Endodermal cell (in vitro differentiated cells): Measurements from ENCODE around the gene CDH23. TPM values are rescaled to one million over a fixed set of nuclear protein-coding genes. Genes with fewer than 3 reads are reported as not detected.

Experiments
- DNase-seq: peaks from one replicate; pipeline ENCODE4 v3.0.0-alpha.2; 2017
- H3K27ac ChIP-seq: 2 replicates; pipeline ENCODE4 v1.5.1; 2013; ENCODE audit warnings: mild to moderate bottlenecking, low read depth, low read length, moderate library complexity
- H3K27me3 ChIP-seq: 2 replicates; pipeline ENCODE4 v1.6.1; 2013; ENCODE audit warnings: mild to moderate bottlenecking, low read length, moderate library complexity; ENCODE audit not compliant: insufficient read depth, control insufficient read depth, poor library complexity, severe bottlenecking
- H3K36me3 ChIP-seq: 2 replicates; pipeline ENCODE4 v1.7.0; 2013; ENCODE audit warnings: mild to moderate bottlenecking, low read length, moderate library complexity; ENCODE audit not compliant: control insufficient read depth, insufficient read depth
- H3K4me1 ChIP-seq: one replicate; pipeline ENCODE4 v1.7.0; 2013; ENCODE audit warnings: low read length; ENCODE audit not compliant: control insufficient read depth, insufficient read depth
- H3K4me3 ChIP-seq: 2 replicates; pipeline ENCODE4 v1.5.1; 2013; ENCODE audit warnings: mild to moderate bottlenecking, low read length, moderate library complexity
- H3K9ac ChIP-seq: 2 replicates; pipeline ENCODE4 v1.6.1; 2013; ENCODE audit warnings: mild to moderate bottlenecking, low read length, moderate library complexity; ENCODE audit not compliant: poor library complexity, severe bottlenecking; ENCODE audit errors: extremely low read depth
- H3K9me3 ChIP-seq: 2 replicates; pipeline ENCODE4 v1.6.1; 2013; ENCODE audit warnings: mild to moderate bottlenecking, low read length, moderate library complexity; ENCODE audit not compliant: control insufficient read depth
- H3K27ac Mint-ChIP-seq: 2 replicates; pipeline ENCODE4 v1.8.0; 2020; ENCODE audit warnings: mixed read lengths
- H3K27me3 Mint-ChIP-seq: 2 replicates; pipeline ENCODE4 v1.8.0; 2021; ENCODE audit warnings: mild to moderate bottlenecking, mixed read lengths; ENCODE audit not compliant: insufficient read depth
- H3K36me3 Mint-ChIP-seq: 2 replicates; pipeline ENCODE4 v1.8.0; 2020; ENCODE audit warnings: low read depth, mixed read lengths
- H3K4me1 Mint-ChIP-seq: 2 replicates; pipeline ENCODE4 v1.8.0; 2020; ENCODE audit warnings: mixed read lengths
- H3K4me3 Mint-ChIP-seq: 2 replicates; pipeline ENCODE4 v1.8.0; 2020; ENCODE audit warnings: mild to moderate bottlenecking, moderate library complexity, mixed read lengths
- H3K9me3 Mint-ChIP-seq: 2 replicates; pipeline ENCODE4 v1.8.0; 2020; ENCODE audit warnings: mild to moderate bottlenecking, mixed read lengths
- WGBS, 2 experiments: methylation state at CpG; one replicate each; pipeline versions ENCODE4 v1.1.5 to v1.1.7; 2013; ENCODE audit warnings: missing lambda C conversion rate in 2 of 2, mixed read lengths in 1 of 2; ENCODE audit not compliant: insufficient coverage in 1 of 2, insufficient read length in 1 of 2; 5-methylcytosine and 5-hydroxymethylcytosine counted together
- total RNA-seq, 2 donors: library from RNA; stranded (reverse); fragmentation: NEBNext Ultra II Directional in 1 of 2; extraction: Animal tissue kit (Norgen Biotek cat#: 25700) in 1 of 2; gene quantifications; 2 replicates in 1 of 2; 3 replicates in 1 of 2; pipeline ENCODE4 v1.2.1, GENCODE V29; 2021
- TF ChIP-seq, protein P1 (sequence below): fragments of 200-600 bp; sonication (generic); conservative IDR thresholded peaks from 2 replicates; pipeline ENCODE4 v1.5.0; 2021; ENCODE audit warnings: antibody characterized with exemption, mild to moderate bottlenecking

Gene CDH23
- total RNA-seq, 2 donors from 2014 or later, result 2.1 to 4.2 TPM

DNA sequence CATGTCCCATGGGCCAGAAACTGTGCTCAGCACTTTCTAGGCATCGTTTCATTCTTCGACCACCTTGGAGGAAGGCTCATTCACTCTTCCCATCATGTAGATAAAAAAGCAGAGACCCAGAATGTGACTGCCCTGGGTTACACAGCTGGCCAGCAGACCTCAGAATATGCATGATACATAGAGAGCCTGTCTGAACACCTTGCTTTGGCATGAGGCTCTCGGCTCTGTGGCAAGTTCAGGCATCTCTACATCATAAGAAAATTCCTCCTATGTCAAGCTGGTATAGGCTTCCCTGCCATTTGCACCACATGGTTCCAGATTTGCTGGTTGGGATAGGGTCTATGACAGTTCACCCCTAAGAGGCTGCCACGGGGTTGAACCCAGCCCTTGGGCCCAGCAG, 134.1 kb downstream of the CDH23 start:
- no peak for DNase-seq
- Histone ChIP-seq H3K4me1 (peaks cover 6% of the 10 kb centered on the region), H3K9me3 (no peaks in the 10 kb centered on the region), H3K27me3 (no peaks in the 10 kb centered on the region), H3K36me3 (no peaks in the 10 kb centered on the region), H3K27ac (no peak overlapping the region), H3K4me3 (no peak overlapping the region), H3K9ac (no peak overlapping the region)
- H3K4me1 Mint-ChIP-seq, result peaks cover 14% of the 10 kb centered on the region
- H3K4me3 Mint-ChIP-seq, result no peak overlapping the region
- no peaks in the 10 kb centered on the region for H3K9me3 Mint-ChIP-seq
- 95 to 97% methylated on average over 4 of the region's 4 CpGs for WGBS, 2 experiments
- H3K36me3 Mint-ChIP-seq, result no peaks in the 10 kb centered on the region
- H3K27ac Mint-ChIP-seq, result no peak overlapping the region
- TF ChIP-seq, protein P1, sequence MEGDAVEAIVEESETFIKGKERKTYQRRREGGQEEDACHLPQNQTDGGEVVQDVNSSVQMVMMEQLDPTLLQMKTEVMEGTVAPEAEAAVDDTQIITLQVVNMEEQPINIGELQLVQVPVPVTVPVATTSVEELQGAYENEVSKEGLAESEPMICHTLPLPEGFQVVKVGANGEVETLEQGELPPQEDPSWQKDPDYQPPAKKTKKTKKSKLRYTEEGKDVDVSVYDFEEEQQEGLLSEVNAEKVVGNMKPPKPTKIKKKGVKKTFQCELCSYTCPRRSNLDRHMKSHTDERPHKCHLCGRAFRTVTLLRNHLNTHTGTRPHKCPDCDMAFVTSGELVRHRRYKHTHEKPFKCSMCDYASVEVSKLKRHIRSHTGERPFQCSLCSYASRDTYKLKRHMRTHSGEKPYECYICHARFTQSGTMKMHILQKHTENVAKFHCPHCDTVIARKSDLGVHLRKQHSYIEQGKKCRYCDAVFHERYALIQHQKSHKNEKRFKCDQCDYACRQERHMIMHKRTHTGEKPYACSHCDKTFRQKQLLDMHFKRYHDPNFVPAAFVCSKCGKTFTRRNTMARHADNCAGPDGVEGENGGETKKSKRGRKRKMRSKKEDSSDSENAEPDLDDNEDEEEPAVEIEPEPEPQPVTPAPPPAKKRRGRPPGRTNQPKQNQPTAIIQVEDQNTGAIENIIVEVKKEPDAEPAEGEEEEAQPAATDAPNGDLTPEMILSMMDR, result no peak
- H3K27me3 Mint-ChIP-seq, result peaks cover 2% of the 10 kb centered on the region

DNA sequence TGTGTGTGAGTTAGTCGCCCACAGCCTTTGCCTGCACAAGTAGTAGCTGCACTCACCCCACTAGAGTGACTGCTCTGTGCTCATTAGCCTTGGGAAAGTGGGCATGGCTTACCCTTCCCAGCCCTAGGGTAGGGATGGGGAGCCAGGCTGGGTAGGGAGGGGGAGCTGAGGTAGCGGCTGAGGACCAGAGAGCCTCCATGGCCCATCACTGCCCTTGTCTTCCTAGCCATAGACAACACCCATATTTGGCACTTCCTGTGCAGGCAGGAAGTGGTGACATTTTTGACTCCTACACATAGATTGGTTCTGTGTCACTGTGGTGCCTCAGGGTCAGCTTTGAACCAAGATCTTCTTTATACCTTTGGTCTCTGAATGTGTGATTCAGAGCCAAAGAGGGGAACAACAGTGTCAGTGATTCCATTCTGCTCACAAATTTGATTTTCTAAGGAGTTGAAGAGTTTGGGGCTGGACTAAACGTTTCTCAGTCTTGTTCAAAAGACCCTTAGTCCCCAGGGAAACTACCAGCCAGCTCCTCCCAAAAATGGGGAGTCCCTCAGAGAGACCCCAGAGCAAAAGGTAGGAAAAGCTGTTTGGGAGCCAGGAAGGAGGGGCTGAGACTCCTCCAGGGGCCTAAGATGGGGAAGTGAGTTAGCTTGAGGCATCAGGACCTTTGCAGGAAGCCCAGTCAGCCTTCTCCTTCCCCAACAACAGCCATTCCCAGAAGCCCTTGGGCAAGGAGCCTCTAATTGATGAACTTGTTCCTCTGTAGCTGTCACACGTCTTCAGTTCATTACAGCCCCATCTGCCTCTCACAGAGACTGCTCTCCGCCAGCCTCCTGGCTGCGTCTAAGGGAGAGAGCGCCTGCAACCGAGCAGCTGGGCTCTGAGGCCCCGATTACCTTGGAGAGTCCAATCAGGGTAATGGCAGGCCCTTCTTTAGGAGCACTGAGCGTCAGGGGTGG, 135.0 kb downstream of the CDH23 start:
- H3K27ac ChIP-seq, result peak overlapping the region; percentile 4
- H3K4me3 ChIP-seq, result no peak overlapping the region
- Mint-ChIP-seq H3K27me3 (peaks cover 2% of the 10 kb centered on the region), H3K27ac (no peak overlapping the region), H3K4me3 (no peak overlapping the region), H3K9me3 (no peaks in the 10 kb centered on the region), H3K4me1 (peaks cover 14% of the 10 kb centered on the region), H3K36me3 (no peaks in the 10 kb centered on the region)
- no peaks in the 10 kb centered on the region for H3K36me3 ChIP-seq
- H3K9me3 ChIP-seq, result no peaks in the 10 kb centered on the region
- H3K9ac ChIP-seq, result no peak overlapping the region
- H3K27me3 ChIP-seq, result no peaks in the 10 kb centered on the region
- peaks cover 6% of the 10 kb centered on the region for H3K4me1 ChIP-seq
- 78 to 88% methylated on average over 6 to 10 of the region's 10 CpGs for WGBS, 2 experiments
- TF ChIP-seq, protein P1, result no peak
- no peak for DNase-seq

DNA sequence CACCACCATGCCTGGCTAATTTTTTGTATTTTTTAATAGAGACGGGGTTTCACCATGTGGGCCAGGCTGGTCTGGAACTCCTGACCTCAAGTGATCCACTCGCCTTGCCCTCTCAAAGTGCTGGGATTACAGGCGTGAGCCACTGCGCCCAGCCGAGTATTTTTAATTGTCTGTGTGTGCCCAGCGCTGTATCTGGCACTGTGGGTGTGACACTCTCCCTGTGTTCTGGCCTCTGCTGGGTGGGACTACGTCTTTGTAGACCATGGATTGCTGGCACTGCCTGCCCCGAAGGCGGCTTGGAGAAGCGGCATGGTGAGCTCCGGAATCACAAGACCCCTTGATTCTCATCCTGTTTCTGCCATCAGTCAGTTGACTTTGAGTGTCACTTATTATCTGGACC, 136.2 kb downstream of the CDH23 start:
- WGBS, 2 experiments, result 91 to 94% methylated on average over 9 to 11 of the region's 11 CpGs
- Mint-ChIP-seq H3K36me3 (no peaks in the 10 kb centered on the region), H3K4me1 (peaks cover 14% of the 10 kb centered on the region), H3K9me3 (no peaks in the 10 kb centered on the region), H3K4me3 (no peak overlapping the region), H3K27me3 (peaks cover 2% of the 10 kb centered on the region), H3K27ac (no peak overlapping the region)
- Histone ChIP-seq H3K4me1 (peaks cover 6% of the 10 kb centered on the region), H3K9me3 (no peaks in the 10 kb centered on the region), H3K27ac (no peak overlapping the region), H3K9ac (no peak overlapping the region), H3K36me3 (no peaks in the 10 kb centered on the region), H3K27me3 (no peaks in the 10 kb centered on the region), H3K4me3 (no peak overlapping the region)
- DNase-seq, result no peak
- TF ChIP-seq, protein P1, result no peak
